ENCODE data around the gene ZFP3. TPM values are rescaled to one million over a fixed set of nuclear protein-coding genes. Genes with fewer than 3 reads are reported as not detected.
"Not testable (repeated sequence)": the region's sequence is repeated elsewhere in the genome, so short reads cannot be mapped to it uniquely, and the experiment has no call there.

Gene ZFP3
- total RNA-seq, 2 experiments from 2014 or later: 0.34 to 0.98 TPM

DNA sequence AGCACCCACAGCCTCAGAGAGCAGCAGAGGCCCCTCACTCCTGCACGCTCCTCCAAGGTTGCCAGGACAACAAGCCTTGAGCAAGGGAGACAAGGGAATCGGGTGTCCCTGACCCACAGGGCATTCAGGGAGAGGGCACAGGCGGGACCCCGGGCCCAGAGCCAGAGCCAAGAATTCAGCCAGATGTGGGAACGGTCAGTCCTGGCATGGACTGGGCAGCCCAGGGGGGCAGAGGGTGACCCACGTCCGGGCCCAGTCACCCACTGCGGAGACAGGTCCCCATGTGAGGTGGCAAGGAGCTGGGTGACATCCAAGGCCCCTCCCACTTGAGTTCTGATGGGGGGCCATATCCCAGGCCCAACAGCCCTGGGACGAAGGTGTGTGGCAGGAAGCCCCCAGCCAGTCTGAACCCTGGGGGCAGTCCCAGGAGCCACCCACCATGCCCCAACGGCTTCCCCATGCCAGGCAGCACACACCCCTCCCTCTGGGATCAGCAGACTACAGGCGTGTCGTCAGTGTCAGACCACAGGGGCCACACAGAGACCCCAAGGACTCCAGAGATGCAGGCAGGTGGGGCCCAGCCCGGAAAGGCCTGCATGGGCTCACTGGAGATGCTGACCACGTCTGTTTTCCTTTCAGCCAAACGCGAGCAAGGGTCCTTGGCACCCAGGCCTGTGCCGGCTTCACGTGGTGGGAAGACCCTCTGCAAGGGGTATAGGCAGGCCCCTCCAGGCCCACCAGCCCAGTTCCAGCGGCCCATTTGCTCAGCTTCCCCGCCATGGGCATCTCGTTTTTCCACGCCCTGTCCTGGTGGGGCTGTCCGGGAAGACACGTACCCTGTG is 60.6 kb downstream of the ZFP3 start:
- H3K9me3 ChIP-seq (ENCODE audit: low read length): no peaks in the 10 kb centered on the region
- DNase-seq (ENCODE audit: low spot score): no peak
- no peaks in the 10 kb centered on the region for H3K9me2 ChIP-seq (ENCODE audit: insufficient read depth, low read length)
- no peaks in the 10 kb centered on the region for H3K36me3 ChIP-seq (ENCODE audit: insufficient read depth, low read length)
- intact Hi-C loops (cut with micrococcal nuclease; ENCODE audit: unreplicated experiment): no loop called here
- TF ChIP-seq EZH2phosphoT487 (IDR thresholded peaks at IDR 0.05; ENCODE audit: borderline replicate concordance, low read depth, low read length) (no peak), CTCF (conservative IDR thresholded peaks at IDR 0.05; ENCODE audit: low read length) (no peak)
- H3K27ac ChIP-seq (ENCODE audit: low read depth, low read length, poor library complexity, severe bottlenecking): no peak overlapping the region
- H2AFZ ChIP-seq (ENCODE audit: low read length): no peak overlapping the region
- H3K4me3 ChIP-seq (ENCODE audit: low read depth, low read length, poor library complexity, severe bottlenecking): no peak overlapping the region
- H3K4me1 ChIP-seq (ENCODE audit: insufficient read depth, low read length, poor library complexity, severe bottlenecking): no peaks in the 10 kb centered on the region
- ChIA-PET CTCF (ENCODE audit: unreplicated experiment) (no interaction called here), POLR2A (no interaction called here)
- H4K20me1 ChIP-seq (ENCODE audit: insufficient read depth, low read length): no peaks in the 10 kb centered on the region
- BruUV-seq (replicated peaks): no TSS peak
- H3K79me2 ChIP-seq (ENCODE audit: insufficient read depth, low read depth, low read length): no peaks in the 10 kb centered on the region
- no peak overlapping the region for H3K4me2 ChIP-seq (ENCODE audit: low read length)

DNA sequence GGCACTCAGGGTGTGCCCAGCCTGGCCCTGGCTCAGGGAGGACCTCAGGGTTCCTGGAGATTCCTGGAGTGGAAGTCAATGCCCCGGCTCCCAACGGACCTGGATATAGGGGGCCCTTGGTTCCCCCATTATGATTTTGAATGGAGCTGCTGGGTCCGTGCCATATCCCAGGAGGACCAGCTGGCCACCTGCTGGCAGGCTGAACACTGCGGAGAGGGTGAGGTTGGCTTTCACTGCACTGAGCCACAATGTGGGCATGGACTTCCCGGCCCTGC is 61.1 kb downstream of the ZFP3 start:
- H3K9me3 ChIP-seq (ENCODE audit: low read length): no peaks in the 10 kb centered on the region
- ChIA-PET POLR2A (no interaction called here), CTCF (ENCODE audit: unreplicated experiment) (no interaction called here)
- H2AFZ ChIP-seq (ENCODE audit: low read length): no peak overlapping the region
- H3K4me2 ChIP-seq (ENCODE audit: low read length): no peak overlapping the region
- BruUV-seq (replicated peaks): no TSS peak
- no peaks in the 10 kb centered on the region for H3K9me2 ChIP-seq (ENCODE audit: insufficient read depth, low read length)
- TF ChIP-seq EZH2phosphoT487 (IDR thresholded peaks at IDR 0.05; ENCODE audit: borderline replicate concordance, low read depth, low read length) (no peak), CTCF (conservative IDR thresholded peaks at IDR 0.05; ENCODE audit: low read length) (no peak)
- no peak overlapping the region for H3K27ac ChIP-seq (ENCODE audit: low read depth, low read length, poor library complexity, severe bottlenecking)
- no peak for DNase-seq (ENCODE audit: low spot score)
- no peaks in the 10 kb centered on the region for H3K36me3 ChIP-seq (ENCODE audit: insufficient read depth, low read length)
- intact Hi-C loops (cut with micrococcal nuclease; ENCODE audit: unreplicated experiment): no loop called here
- no peaks in the 10 kb centered on the region for H3K79me2 ChIP-seq (ENCODE audit: insufficient read depth, low read depth, low read length)
- H4K20me1 ChIP-seq (ENCODE audit: insufficient read depth, low read length): no peaks in the 10 kb centered on the region
- no peak overlapping the region for H3K4me3 ChIP-seq (ENCODE audit: low read depth, low read length, poor library complexity, severe bottlenecking)
- H3K4me1 ChIP-seq (ENCODE audit: insufficient read depth, low read length, poor library complexity, severe bottlenecking): no peaks in the 10 kb centered on the region

DNA sequence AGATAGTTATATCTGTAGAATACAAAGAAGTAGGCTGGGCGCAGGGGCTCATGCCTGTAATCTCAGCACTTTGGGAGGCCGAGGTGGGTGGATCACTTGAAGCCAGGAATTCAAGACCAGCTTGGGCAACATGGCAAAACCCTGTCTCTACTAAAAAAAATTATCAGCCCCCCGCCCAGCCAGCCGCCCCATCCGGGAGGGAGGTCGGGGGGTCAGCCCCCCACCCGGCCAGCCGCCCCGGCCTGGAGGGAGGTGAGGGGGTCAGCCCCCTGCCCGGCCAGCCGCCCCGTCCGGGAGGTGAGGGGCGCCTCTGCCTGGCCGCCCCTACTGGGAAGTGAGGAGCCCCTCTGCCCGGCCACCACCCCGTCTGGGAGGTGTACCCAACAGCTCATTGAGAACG is 64.6 kb downstream of the ZFP3 start:
- H3K4me2 ChIP-seq (ENCODE audit: low read length); H3K9me2 ChIP-seq (ENCODE audit: insufficient read depth, low read length); H3K4me3 ChIP-seq (ENCODE audit: low read depth, low read length, poor library complexity, severe bottlenecking); H3K27ac ChIP-seq (ENCODE audit: low read depth, low read length, poor library complexity, severe bottlenecking); DNase-seq (ENCODE audit: low spot score); H3K36me3 ChIP-seq (ENCODE audit: insufficient read depth, low read length); POLR2A ChIA-PET; H4K20me1 ChIP-seq (ENCODE audit: insufficient read depth, low read length); H2AFZ ChIP-seq (ENCODE audit: low read length); H3K4me1 ChIP-seq (ENCODE audit: insufficient read depth, low read length, poor library complexity, severe bottlenecking); CTCF ChIA-PET (ENCODE audit: unreplicated experiment); BruUV-seq (replicated peaks); H3K9me3 ChIP-seq (ENCODE audit: low read length); intact Hi-C loops (cut with micrococcal nuclease; ENCODE audit: unreplicated experiment); H3K79me2 ChIP-seq (ENCODE audit: insufficient read depth, low read depth, low read length): not testable (repeated sequence)

Small RNA genes lying within 50 kb of the gene (small RNA-seq; reads per million reads assigned to genes)
- not detected for gene AC012146.4

Other genes starting within 250 kb of the ZFP3 start
- 38.3 and 40.6 TPM in 2 replicates for gene MINK1, start 245.1 kb upstream of the ZFP3 start, total RNA-seq (2014; rRNA removed; shearing (Covaris generic))
- gene MINK1, start 245.1 kb upstream of the ZFP3 start, total RNA-seq (2022): 61.0 and 62.5 TPM in 2 replicates
- gene C17orf107, start 178.9 kb upstream of the ZFP3 start, total RNA-seq (2014; rRNA removed; shearing (Covaris generic)): 0.18 and 0.79 TPM in 2 replicates
- 0.76 and 1.1 TPM in 2 replicates for gene C17orf107, start 178.9 kb upstream of the ZFP3 start, total RNA-seq (2022)
- gene CHRNE, start 175.4 kb upstream of the ZFP3 start, total RNA-seq (2014; rRNA removed; shearing (Covaris generic)): 0.32 and 0.59 TPM in 2 replicates
- 0.27 and 0.68 TPM in 2 replicates for gene CHRNE, start 175.4 kb upstream of the ZFP3 start, total RNA-seq (2022)
- gene GP1BA, start 146.2 kb upstream of the ZFP3 start, total RNA-seq (2014; rRNA removed; shearing (Covaris generic)): not detected in 2 replicates
- gene GP1BA, start 146.2 kb upstream of the ZFP3 start, total RNA-seq (2022): not detected in 2 replicates
- 59.6 and 80.6 TPM in 2 replicates for gene SLC25A11, start 138.4 kb upstream of the ZFP3 start, total RNA-seq (2014; rRNA removed; shearing (Covaris generic))
- gene SLC25A11, start 138.4 kb upstream of the ZFP3 start, total RNA-seq (2022): 66.8 and 68.2 TPM in 2 replicates
- gene RNF167, start 138.2 kb upstream of the ZFP3 start, total RNA-seq (2014; rRNA removed; shearing (Covaris generic)): 31.4 and 46.5 TPM in 2 replicates
- 120 and 124 TPM in 2 replicates for gene RNF167, start 138.2 kb upstream of the ZFP3 start, total RNA-seq (2022)
- 1,053 and 1,272 TPM in 2 replicates for gene PFN1, start 129.9 kb upstream of the ZFP3 start, total RNA-seq (2014; rRNA removed; shearing (Covaris generic))
- gene PFN1, start 129.9 kb upstream of the ZFP3 start, total RNA-seq (2022): 950 and 1,053 TPM in 2 replicates
- 14.6 and 24.6 TPM in 2 replicates for gene ENO3, start 127.3 kb upstream of the ZFP3 start, total RNA-seq (2014; rRNA removed; shearing (Covaris generic))
- 79.4 and 80.4 TPM in 2 replicates for gene ENO3, start 127.3 kb upstream of the ZFP3 start, total RNA-seq (2022)
- 53.2 and 54.4 TPM in 2 replicates for gene SPAG7, start 110.7 kb upstream of the ZFP3 start, total RNA-seq (2014; rRNA removed; shearing (Covaris generic))
- gene SPAG7, start 110.7 kb upstream of the ZFP3 start, total RNA-seq (2022): 58.9 and 67.7 TPM in 2 replicates
- gene CAMTA2, start 90.8 kb upstream of the ZFP3 start, total RNA-seq (2014; rRNA removed; shearing (Covaris generic)): 8.7 and 9.7 TPM in 2 replicates
- 44.3 and 53.4 TPM in 2 replicates for gene CAMTA2, start 90.8 kb upstream of the ZFP3 start, total RNA-seq (2022)
- not detected in 2 replicates for gene INCA1, start 80.9 kb upstream of the ZFP3 start, total RNA-seq (2014; rRNA removed; shearing (Covaris generic))
- 0.82 and 1.2 TPM in 2 replicates for gene INCA1, start 80.9 kb upstream of the ZFP3 start, total RNA-seq (2022)
- 20.6 and 32.1 TPM in 2 replicates for gene KIF1C, start 80.5 kb upstream of the ZFP3 start, total RNA-seq (2014; rRNA removed; shearing (Covaris generic))
- gene KIF1C, start 80.5 kb upstream of the ZFP3 start, total RNA-seq (2022): 51.1 and 53.7 TPM in 2 replicates
- not detected in 2 replicates for gene SLC52A1, start 43.0 kb upstream of the ZFP3 start, total RNA-seq (2014; rRNA removed; shearing (Covaris generic))
- gene SLC52A1, start 43.0 kb upstream of the ZFP3 start, total RNA-seq (2022): not detected in 2 replicates
- gene ZNF232, start 33.4 kb downstream of the ZFP3 start, total RNA-seq (2014; rRNA removed; shearing (Covaris generic)): 28.3 and 32.0 TPM in 2 replicates
- gene ZNF232, start 33.4 kb downstream of the ZFP3 start, total RNA-seq (2022): 20.8 and 21.3 TPM in 2 replicates
- gene USP6, start 37.6 kb downstream of the ZFP3 start, total RNA-seq (2014; rRNA removed; shearing (Covaris generic)): 0.03 TPM in 1 of 2 replicates, not detected in the other
- gene USP6, start 37.6 kb downstream of the ZFP3 start, total RNA-seq (2022): 0.06 and 0.11 TPM in 2 replicates
- gene ZNF594, start 113.4 kb downstream of the ZFP3 start, total RNA-seq (2014; rRNA removed; shearing (Covaris generic)): 42.5 and 43.4 TPM in 2 replicates
- gene ZNF594, start 113.4 kb downstream of the ZFP3 start, total RNA-seq (2022): 32.1 and 35.2 TPM in 2 replicates
- gene SCIMP, start 156.4 kb downstream of the ZFP3 start, total RNA-seq (2014; rRNA removed; shearing (Covaris generic)): 0.88 and 3.0 TPM in 2 replicates
- 0.27 and 0.72 TPM in 2 replicates for gene SCIMP, start 156.4 kb downstream of the ZFP3 start, total RNA-seq (2022)
- gene RABEP1, start 203.8 kb downstream of the ZFP3 start, total RNA-seq (2014; rRNA removed; shearing (Covaris generic)): 53.2 and 58.6 TPM in 2 replicates
- 60.8 and 70.9 TPM in 2 replicates for gene RABEP1, start 203.8 kb downstream of the ZFP3 start, total RNA-seq (2022)

Measured in OCI-LY7 (cell line).